Measurements from ENCODE around the gene KRT83.

KRT83 gene

GRCh38 chr12:52278575-52279421, 42.4 kb downstream of the KRT83 start:
- Histone ChIP-seq H2AFZ (ENCODE audit: low read depth, low read length) (no peak overlapping the region), H3K9me3 (ENCODE audit: low read length) (no peaks in the 10 kb centered on the region), H3K36me3 (ENCODE audit: insufficient read depth, low read length) (no peaks in the 10 kb centered on the region), H3K4me1 (ENCODE audit: insufficient read depth, low read length) (peaks cover 6% of the 10 kb centered on the region), H3K4me3 (ENCODE audit: low read length) (no peak overlapping the region), H3K27me3 (ENCODE audit: insufficient read depth, low read length) (peaks cover 4% of the 10 kb centered on the region)

DNA sequence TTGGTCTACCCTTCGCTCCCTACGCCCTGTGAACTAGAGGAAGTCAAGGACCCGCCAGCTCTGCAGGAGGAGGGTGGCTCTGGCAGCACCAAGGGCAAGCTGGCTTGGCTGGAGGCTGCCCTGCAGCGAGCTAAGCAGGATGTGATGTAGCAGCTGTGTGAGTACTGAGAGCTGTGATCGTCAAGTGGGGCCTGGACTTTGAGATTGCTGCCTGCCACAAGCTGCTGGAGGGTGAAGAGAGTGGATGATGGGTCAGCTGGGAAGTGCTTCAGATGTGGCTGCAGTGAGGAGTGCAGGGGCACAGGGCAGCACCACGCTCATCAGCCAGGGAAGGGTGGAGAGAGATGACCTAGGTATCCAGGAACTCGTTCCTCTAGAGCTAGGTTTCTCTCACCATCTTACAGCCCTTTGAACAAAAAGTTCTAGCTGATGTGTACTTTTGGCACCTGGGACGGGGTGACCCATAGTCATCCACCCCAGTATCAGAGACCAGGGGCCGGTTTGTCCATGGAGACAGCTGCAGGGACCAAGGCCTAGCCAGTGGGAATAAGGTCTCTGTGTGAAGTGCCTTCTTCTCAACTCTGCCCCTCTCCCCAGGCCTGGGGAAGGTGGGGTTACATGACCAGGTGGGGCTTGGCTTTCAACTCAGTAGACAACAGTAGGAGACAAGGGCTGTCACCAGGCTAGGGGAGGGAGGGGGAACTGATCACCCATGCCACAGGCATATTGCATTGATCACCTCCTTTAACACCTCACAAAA, 43.5 kb downstream of the KRT83 start:
- H3K9me3 ChIP-seq (ENCODE audit: low read length) = no peaks in the 10 kb centered on the region
- peaks cover 6% of the 10 kb centered on the region for H3K4me1 ChIP-seq (ENCODE audit: insufficient read depth, low read length)
- no peak overlapping the region for H2AFZ ChIP-seq (ENCODE audit: low read depth, low read length)
- H3K27me3 ChIP-seq (ENCODE audit: insufficient read depth, low read length) = peaks cover 4% of the 10 kb centered on the region
- H3K4me3 ChIP-seq (ENCODE audit: low read length) = no peak overlapping the region
- no peaks in the 10 kb centered on the region for H3K36me3 ChIP-seq (ENCODE audit: insufficient read depth, low read length)

GRCh38 chr12:52275686-52276085, 45.5 kb downstream of the KRT83 start:
- Histone ChIP-seq H3K27me3 (ENCODE audit: insufficient read depth, low read length) (peaks cover 4% of the 10 kb centered on the region), H3K36me3 (ENCODE audit: insufficient read depth, low read length) (no peaks in the 10 kb centered on the region), H3K4me3 (ENCODE audit: low read length) (no peak overlapping the region), H3K4me1 (ENCODE audit: insufficient read depth, low read length) (peaks cover 6% of the 10 kb centered on the region), H3K9me3 (ENCODE audit: low read length) (no peaks in the 10 kb centered on the region), H2AFZ (ENCODE audit: low read depth, low read length) (no peak overlapping the region)

DNA sequence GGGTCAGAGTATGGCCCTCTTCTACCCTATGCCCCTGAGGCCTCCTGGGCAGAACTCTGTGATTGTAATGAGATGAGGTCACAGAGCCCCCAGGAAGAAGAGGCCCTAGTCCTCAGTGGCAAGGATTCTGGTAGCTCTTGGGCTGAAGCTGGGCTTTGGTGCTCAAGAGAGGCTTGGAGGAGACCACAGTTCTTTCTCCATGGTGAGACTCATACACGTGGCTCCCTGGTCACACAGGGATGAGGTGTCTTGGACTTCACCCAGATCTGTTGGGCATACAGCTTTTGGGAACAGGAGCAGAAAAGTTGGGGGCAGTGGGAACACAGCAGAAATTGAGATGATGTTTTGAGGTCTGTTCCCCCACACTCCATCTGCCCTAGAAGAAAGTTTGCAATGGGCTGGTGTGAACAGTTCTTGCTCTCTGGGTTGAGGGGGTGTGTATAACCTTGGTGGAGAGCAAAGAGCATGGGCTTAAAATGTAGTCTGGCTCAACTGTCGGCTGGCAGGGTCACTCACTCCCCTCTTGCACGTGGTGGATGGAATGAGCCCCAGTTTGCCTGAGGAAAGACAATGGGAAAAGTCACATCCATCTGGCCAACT, 46.6 kb downstream of the KRT83 start, which contains the start of gene KRT86:
Gene KRT86, plus strand, starts transcription at position 125 of the 600 bp plus-strand sequence. CDS start 27,272 bp downstream, outside the sequence.
- H3K4me1 ChIP-seq (ENCODE audit: insufficient read depth, low read length) = peaks cover 3% of the 10 kb centered on the region
- H3K4me3 ChIP-seq (ENCODE audit: low read length) = no peak within 1 kb of the TSS
- H3K9me3 ChIP-seq (ENCODE audit: low read length) = no peaks in the 10 kb centered on the region
- peaks cover 4% of the 10 kb centered on the region for H3K27me3 ChIP-seq (ENCODE audit: insufficient read depth, low read length)
- no peaks in the 10 kb centered on the region for H3K36me3 ChIP-seq (ENCODE audit: insufficient read depth, low read length)
- no peak within 1 kb of the TSS for H2AFZ ChIP-seq (ENCODE audit: low read depth, low read length)

DNA sequence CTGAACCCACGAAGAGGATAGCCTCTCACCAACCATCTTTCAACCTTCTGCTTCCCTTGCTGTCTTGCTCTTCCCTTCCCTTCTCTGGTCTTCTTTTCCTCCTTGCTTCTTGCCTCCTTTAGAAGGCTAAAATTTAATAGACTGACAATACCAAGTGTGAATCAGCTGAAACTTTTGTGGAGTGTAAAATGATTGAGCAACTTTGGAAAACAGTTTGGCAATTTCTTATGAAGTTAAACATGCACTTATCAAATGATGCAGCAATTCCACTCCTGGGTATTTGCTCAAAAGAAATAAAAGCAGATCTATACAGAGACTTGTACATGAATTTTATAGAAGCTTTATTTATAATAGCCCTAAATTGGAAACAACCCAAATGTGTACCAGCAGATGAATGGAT, 50.0 kb downstream of the KRT83 start:
- Histone ChIP-seq H3K4me3 (ENCODE audit: low read length) (no peak overlapping the region), H3K27me3 (ENCODE audit: insufficient read depth, low read length) (no peaks in the 10 kb centered on the region), H3K4me1 (ENCODE audit: insufficient read depth, low read length) (no peaks in the 10 kb centered on the region), H3K36me3 (ENCODE audit: insufficient read depth, low read length) (no peaks in the 10 kb centered on the region), H2AFZ (ENCODE audit: low read depth, low read length) (no peak overlapping the region), H3K9me3 (ENCODE audit: low read length) (no peaks in the 10 kb centered on the region)

DNA sequence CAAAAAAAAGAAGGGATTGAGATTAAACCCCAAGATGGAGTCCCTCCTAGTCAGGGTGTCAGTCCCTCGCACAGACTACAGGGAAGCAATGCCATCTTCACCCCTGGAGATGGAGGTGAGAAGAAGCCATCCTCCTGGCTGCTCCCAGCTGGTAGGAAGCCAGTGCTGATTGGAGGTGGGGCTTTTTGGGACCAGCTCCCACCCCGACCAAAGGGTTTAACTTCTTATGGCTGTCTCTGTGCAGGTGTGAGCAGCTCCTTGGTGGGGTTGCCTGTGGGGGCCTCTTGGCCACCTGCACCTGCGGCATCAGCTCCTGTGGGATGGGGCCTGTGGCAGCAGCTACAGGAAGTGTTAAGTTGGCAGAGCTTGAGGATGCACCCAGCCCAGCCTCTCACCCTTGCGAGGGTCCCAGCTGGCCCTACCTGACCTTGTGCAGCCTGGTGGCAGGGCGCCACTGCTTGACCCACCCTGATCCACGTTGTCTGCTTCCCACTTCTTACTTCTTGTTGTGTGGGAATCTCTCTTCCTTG, 50.6 kb downstream of the KRT83 start:
- Histone ChIP-seq H3K27me3 (ENCODE audit: insufficient read depth, low read length) (no peaks in the 10 kb centered on the region), H3K4me1 (ENCODE audit: insufficient read depth, low read length) (no peaks in the 10 kb centered on the region), H3K9me3 (ENCODE audit: low read length) (no peaks in the 10 kb centered on the region), H3K36me3 (ENCODE audit: insufficient read depth, low read length) (no peaks in the 10 kb centered on the region), H2AFZ (ENCODE audit: low read depth, low read length) (no peak overlapping the region), H3K4me3 (ENCODE audit: low read length) (no peak overlapping the region)

- H3K27me3 ChIP-seq (ENCODE audit: insufficient read depth, low read length) = no peaks in the 10 kb centered on the region
- no peak overlapping the region for H3K4me3 ChIP-seq (ENCODE audit: low read length)
- no peaks in the 10 kb centered on the region for H3K4me1 ChIP-seq (ENCODE audit: insufficient read depth, low read length)
- H3K9me3 ChIP-seq (ENCODE audit: low read length) = no peaks in the 10 kb centered on the region
- no peak overlapping the region for H2AFZ ChIP-seq (ENCODE audit: low read depth, low read length)
- H3K36me3 ChIP-seq (ENCODE audit: insufficient read depth, low read length) = no peaks in the 10 kb centered on the region
Observed at GRCh38 chr12:52268212-52268611, 53.0 kb downstream of the KRT83 start.

DNA sequence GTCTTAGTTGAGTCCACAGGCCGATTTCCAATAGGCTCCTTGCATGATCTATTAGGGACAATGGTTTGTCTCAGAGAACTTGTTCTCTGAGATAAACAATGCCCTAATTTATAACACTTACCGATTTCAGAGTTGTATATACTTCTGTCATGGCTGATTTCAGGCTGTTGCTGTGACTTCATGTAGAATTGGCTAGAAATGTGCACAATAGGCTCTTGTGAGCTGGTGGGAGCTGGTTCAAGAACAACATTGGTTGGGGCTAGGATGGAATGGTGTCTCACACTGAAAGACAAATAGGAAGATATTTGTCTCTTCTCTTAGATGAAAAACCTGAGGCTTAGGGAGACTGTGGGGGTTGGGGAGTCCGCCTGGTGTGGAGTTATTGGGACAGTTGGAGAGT, 53.5 kb downstream of the KRT83 start:
- Histone ChIP-seq H3K27me3 (ENCODE audit: insufficient read depth, low read length) (no peaks in the 10 kb centered on the region), H3K4me3 (ENCODE audit: low read length) (no peak overlapping the region), H2AFZ (ENCODE audit: low read depth, low read length) (no peak overlapping the region), H3K36me3 (ENCODE audit: insufficient read depth, low read length) (no peaks in the 10 kb centered on the region), H3K9me3 (ENCODE audit: low read length) (no peaks in the 10 kb centered on the region), H3K4me1 (ENCODE audit: insufficient read depth, low read length) (no peaks in the 10 kb centered on the region)

DNA sequence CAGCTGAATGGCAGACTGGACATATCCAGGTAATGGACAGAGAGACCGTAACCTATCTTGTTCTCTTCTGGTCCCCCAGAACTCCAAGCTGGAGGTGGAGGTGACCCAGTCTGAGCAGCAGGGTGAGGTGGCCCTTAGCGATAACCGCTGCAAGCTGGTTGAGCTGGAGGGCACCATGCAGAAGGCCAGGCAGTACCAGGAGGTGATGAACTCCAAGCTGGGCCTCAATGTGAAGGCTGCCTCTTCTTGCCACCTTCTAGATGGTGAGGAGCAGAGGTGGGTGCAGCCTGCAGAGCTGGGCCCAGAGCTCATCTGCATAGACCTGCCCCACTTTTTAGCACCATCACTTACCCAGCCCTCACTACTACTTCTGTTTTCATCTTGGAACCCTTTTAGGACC, 53.9 kb downstream of the KRT83 start:
- H3K9me3 ChIP-seq (ENCODE audit: low read length) = no peaks in the 10 kb centered on the region
- no peak overlapping the region for H2AFZ ChIP-seq (ENCODE audit: low read depth, low read length)
- no peaks in the 10 kb centered on the region for H3K36me3 ChIP-seq (ENCODE audit: insufficient read depth, low read length)
- H3K27me3 ChIP-seq (ENCODE audit: insufficient read depth, low read length) = no peaks in the 10 kb centered on the region
- no peaks in the 10 kb centered on the region for H3K4me1 ChIP-seq (ENCODE audit: insufficient read depth, low read length)
- no peak overlapping the region for H3K4me3 ChIP-seq (ENCODE audit: low read length)

DNA sequence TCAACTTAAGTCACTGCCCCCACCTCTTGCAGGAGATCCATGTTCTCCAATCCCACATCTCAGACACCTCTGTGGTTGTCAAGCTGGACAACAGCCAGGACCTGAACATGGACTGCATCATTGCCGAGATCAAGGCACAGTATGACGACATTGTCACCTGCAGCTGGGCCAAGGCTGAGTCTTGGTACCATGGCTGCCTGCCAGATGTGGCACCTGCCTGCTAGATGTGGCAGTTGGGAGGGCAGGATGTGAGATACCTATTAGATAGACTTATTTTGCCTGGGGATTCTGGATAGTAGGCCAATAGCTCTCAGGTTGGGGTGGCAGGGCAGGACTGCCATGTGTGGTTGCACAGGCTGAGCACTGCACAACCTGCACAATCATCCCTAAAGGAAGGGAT, 54.7 kb downstream of the KRT83 start:
- Histone ChIP-seq H3K4me3 (ENCODE audit: low read length) (no peak overlapping the region), H2AFZ (ENCODE audit: low read depth, low read length) (no peak overlapping the region), H3K4me1 (ENCODE audit: insufficient read depth, low read length) (no peaks in the 10 kb centered on the region), H3K9me3 (ENCODE audit: low read length) (no peaks in the 10 kb centered on the region), H3K27me3 (ENCODE audit: insufficient read depth, low read length) (no peaks in the 10 kb centered on the region), H3K36me3 (ENCODE audit: insufficient read depth, low read length) (no peaks in the 10 kb centered on the region)

- Histone ChIP-seq H3K36me3 (ENCODE audit: insufficient read depth, low read length) (no peaks in the 10 kb centered on the region), H3K9me3 (ENCODE audit: low read length) (no peaks in the 10 kb centered on the region), H3K4me3 (ENCODE audit: low read length) (no peak overlapping the region), H3K4me1 (ENCODE audit: insufficient read depth, low read length) (peaks cover 3% of the 10 kb centered on the region), H3K27me3 (ENCODE audit: insufficient read depth, low read length) (peaks cover 3% of the 10 kb centered on the region), H2AFZ (ENCODE audit: low read depth, low read length) (no peak overlapping the region)
Observed at GRCh38 chr12:52264435-52264825, 56.8 kb downstream of the KRT83 start.
